Measurements from ENCODE around the gene NF1. TPM values are rescaled to one million over a fixed set of nuclear protein-coding genes. Genes with fewer than 3 reads are reported as not detected.

The NF1 gene, protein sequence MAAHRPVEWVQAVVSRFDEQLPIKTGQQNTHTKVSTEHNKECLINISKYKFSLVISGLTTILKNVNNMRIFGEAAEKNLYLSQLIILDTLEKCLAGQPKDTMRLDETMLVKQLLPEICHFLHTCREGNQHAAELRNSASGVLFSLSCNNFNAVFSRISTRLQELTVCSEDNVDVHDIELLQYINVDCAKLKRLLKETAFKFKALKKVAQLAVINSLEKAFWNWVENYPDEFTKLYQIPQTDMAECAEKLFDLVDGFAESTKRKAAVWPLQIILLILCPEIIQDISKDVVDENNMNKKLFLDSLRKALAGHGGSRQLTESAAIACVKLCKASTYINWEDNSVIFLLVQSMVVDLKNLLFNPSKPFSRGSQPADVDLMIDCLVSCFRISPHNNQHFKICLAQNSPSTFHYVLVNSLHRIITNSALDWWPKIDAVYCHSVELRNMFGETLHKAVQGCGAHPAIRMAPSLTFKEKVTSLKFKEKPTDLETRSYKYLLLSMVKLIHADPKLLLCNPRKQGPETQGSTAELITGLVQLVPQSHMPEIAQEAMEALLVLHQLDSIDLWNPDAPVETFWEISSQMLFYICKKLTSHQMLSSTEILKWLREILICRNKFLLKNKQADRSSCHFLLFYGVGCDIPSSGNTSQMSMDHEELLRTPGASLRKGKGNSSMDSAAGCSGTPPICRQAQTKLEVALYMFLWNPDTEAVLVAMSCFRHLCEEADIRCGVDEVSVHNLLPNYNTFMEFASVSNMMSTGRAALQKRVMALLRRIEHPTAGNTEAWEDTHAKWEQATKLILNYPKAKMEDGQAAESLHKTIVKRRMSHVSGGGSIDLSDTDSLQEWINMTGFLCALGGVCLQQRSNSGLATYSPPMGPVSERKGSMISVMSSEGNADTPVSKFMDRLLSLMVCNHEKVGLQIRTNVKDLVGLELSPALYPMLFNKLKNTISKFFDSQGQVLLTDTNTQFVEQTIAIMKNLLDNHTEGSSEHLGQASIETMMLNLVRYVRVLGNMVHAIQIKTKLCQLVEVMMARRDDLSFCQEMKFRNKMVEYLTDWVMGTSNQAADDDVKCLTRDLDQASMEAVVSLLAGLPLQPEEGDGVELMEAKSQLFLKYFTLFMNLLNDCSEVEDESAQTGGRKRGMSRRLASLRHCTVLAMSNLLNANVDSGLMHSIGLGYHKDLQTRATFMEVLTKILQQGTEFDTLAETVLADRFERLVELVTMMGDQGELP (N-terminal part only)
- total RNA-seq (2022; extraction: Qiagen RNA extraction): 14.4 to 21.2 TPM (median 18.6 TPM) in 5 replicates

DNA sequence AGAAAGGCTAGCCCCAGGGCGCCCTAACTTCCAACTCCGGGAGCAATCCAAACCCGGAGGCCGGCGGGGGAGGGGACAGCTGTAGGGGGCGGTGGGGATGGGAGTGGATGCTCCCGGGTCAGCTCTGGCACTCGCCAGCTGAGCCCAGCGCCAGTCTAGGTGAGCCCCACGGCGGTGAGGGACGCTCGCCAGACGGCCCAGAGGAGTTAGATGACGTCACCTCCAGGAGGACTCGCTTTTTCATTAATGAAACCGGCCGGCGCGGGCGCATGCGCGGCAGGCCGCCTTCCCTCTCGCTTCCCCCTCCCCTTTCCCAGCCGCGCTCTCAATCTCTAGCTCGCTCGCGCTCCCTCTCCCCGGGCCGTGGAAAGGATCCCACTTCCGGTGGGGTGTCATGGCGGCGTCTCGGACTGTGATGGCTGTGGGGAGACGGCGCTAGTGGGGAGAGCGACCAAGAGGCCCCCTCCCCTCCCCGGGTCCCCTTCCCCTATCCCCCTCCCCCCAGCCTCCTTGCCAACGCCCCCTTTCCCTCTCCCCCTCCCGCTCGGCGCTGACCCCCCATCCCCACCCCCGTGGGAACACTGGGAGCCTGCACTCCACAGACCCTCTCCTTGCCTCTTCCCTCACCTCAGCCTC lies at the start of gene NF1:
Gene NF1 (plus strand): TSS at position 378 of the 636 bp plus-strand sequence. CDS start 333 bp downstream, outside the sequence.

GRCh38 chr17:31297090-31297489 lies 202.3 kb downstream of the NF1 start, which contains the start of gene OMG:
Gene OMG, minus strand, starts transcription at chr17:31297239. Its CDS starts 908 bp downstream, at chr17:31296331.

GRCh38 chr17:31313982-31314781 lies 219.4 kb downstream of the NF1 start, which contains the start of gene EVI2B:
Gene EVI2B, minus strand, starts transcription at chr17:31314054. Its CDS starts 8,445 bp downstream, at chr17:31305609.

GRCh38 chr17:31321481-31321880 lies 226.7 kb downstream of the NF1 start, which contains the start of gene EVI2A:
Gene EVI2A, minus strand, starts transcription at chr17:31321622. Its CDS starts 2,609 bp downstream, at chr17:31319013.

DNA sequence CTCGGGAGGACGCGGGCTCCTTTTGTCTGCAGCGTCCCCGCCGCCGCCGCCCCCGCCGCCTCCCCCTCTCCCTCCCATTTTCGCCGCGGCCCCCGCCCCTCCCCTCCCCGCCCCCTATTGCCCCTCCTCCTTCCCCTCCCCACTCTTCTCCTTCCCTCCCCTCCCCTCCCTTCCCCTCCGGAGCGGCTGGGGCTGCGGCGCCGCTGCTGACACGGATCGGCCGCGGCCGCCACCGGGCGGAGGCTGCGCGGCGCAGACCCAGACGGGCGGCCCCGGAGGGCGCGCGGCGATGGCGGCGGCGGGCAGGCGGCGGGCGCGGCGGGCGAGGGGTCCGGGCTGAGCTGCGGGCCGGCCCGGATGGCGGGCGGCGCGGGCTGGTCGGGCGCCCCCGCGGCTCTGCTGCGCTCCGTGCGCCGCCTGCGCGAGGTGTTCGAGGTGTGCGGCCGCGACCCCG lies 296.7 kb downstream of the NF1 start, which contains the start of gene RAB11FIP4:
Gene RAB11FIP4 (plus strand): TSS at position 180 of the 454 bp plus-strand sequence. CDS start 178 bp downstream, at position 358.

Other genes starting within 250 kb of the NF1 start
- 18.3 to 28.2 TPM (median 22.3 TPM) in 5 replicates for gene TEFM, start 188.7 kb upstream of the NF1 start, total RNA-seq (2022; extraction: Qiagen RNA extraction)
- gene ADAP2, start 173.0 kb upstream of the NF1 start, total RNA-seq (2022; extraction: Qiagen RNA extraction): 2.1 to 3.5 TPM (median 3.2 TPM) in 5 replicates
- gene RNF135, start 123.9 kb upstream of the NF1 start, total RNA-seq (2022; extraction: Qiagen RNA extraction): 22.5 to 25.6 TPM (median 23.4 TPM) in 5 replicates
- gene OMG, start 202.3 kb downstream of the NF1 start, total RNA-seq (2022; extraction: Qiagen RNA extraction): not detected in 5 replicates
- 0.07 to 0.08 TPM in 2 of 5 replicates, not detected in the others for gene EVI2B, start 219.1 kb downstream of the NF1 start, total RNA-seq (2022; extraction: Qiagen RNA extraction)
- gene EVI2A, start 226.6 kb downstream of the NF1 start, total RNA-seq (2022; extraction: Qiagen RNA extraction): not detected in 5 replicates

Data from A549 treated with Mapracorat at 1 μM for 4 hours (cell line).